ENCODE results near the gene HOXA9. TPM values are rescaled to one million over a fixed set of nuclear protein-coding genes. Genes with fewer than 3 reads are reported as not detected.

The HOXA9 gene
- polyA plus RNA-seq (2012; ENCODE audit: insufficient read depth, insufficient read length), result 0.87 TPM

- DNase-seq (ENCODE audit: low read depth, low spot score), result no peak
- H3K4me3 ChIP-seq (ENCODE audit: low read length), result no peak within 1 kb of the TSS
Measured at GRCh38 chr7:27165089-27165995, at the start of gene HOXA9. TSS of gene HOXA9 (minus strand) at chr7:27165537. CDS start at chr7:27165457, 80 bp downstream.

GRCh38 chr7:27214239-27214950 lies 49.1 kb upstream of the HOXA9 start:
- no peak for DNase-seq (ENCODE audit: low read depth, low spot score)
- H3K4me3 ChIP-seq (ENCODE audit: low read length), result no peak overlapping the region

- DNase-seq (ENCODE audit: low read depth, low spot score), result no peak
- H3K4me3 ChIP-seq (ENCODE audit: low read length), result no peak overlapping the region
Measured at GRCh38 chr7:27213433-27214238, 48.3 kb upstream of the HOXA9 start.

- no peak overlapping the region for H3K4me3 ChIP-seq (ENCODE audit: low read length)
- no peak for DNase-seq (ENCODE audit: low read depth, low spot score)
Measured at GRCh38 chr7:27212497-27213432, 47.4 kb upstream of the HOXA9 start.

- DNase-seq (ENCODE audit: low read depth, low spot score), result no peak
- H3K4me3 ChIP-seq (ENCODE audit: low read length), result no peak overlapping the region
Measured at GRCh38 chr7:27211764-27212204, 46.4 kb upstream of the HOXA9 start.

GRCh38 chr7:27211084-27211446 lies 45.7 kb upstream of the HOXA9 start:
- no peak for DNase-seq (ENCODE audit: low read depth, low spot score)
- no peak overlapping the region for H3K4me3 ChIP-seq (ENCODE audit: low read length)

- H3K4me3 ChIP-seq (ENCODE audit: low read length), result no peak overlapping the region
- no peak for DNase-seq (ENCODE audit: low read depth, low spot score)
Measured at GRCh38 chr7:27210441-27211083, 45.2 kb upstream of the HOXA9 start.

GRCh38 chr7:27209933-27210440 lies 44.6 kb upstream of the HOXA9 start:
- no peak for DNase-seq (ENCODE audit: low read depth, low spot score)
- no peak overlapping the region for H3K4me3 ChIP-seq (ENCODE audit: low read length)

- no peak for DNase-seq (ENCODE audit: low read depth, low spot score)
- no peak overlapping the region for H3K4me3 ChIP-seq (ENCODE audit: low read length)
Measured at GRCh38 chr7:27208998-27209397, 43.7 kb upstream of the HOXA9 start.

- H3K4me3 ChIP-seq (ENCODE audit: low read length), result no peak overlapping the region
- DNase-seq (ENCODE audit: low read depth, low spot score), result no peak
Measured at GRCh38 chr7:27207348-27207985, 42.1 kb upstream of the HOXA9 start.

GRCh38 chr7:27205325-27206280 lies 40.3 kb upstream of the HOXA9 start:
- H3K4me3 ChIP-seq (ENCODE audit: low read length), result no peak overlapping the region
- no peak for DNase-seq (ENCODE audit: low read depth, low spot score)

GRCh38 chr7:27204851-27205322 lies 39.5 kb upstream of the HOXA9 start:
- DNase-seq (ENCODE audit: low read depth, low spot score), result no peak
- H3K4me3 ChIP-seq (ENCODE audit: low read length), result no peak overlapping the region

GRCh38 chr7:27203964-27204594 lies 38.7 kb upstream of the HOXA9 start:
- no peak overlapping the region for H3K4me3 ChIP-seq (ENCODE audit: low read length)
- DNase-seq (ENCODE audit: low read depth, low spot score), result no peak

- DNase-seq (ENCODE audit: low read depth, low spot score), result no peak
Measured at GRCh38 chr7:27203365-27203953, 38.1 kb upstream of the HOXA9 start.

GRCh38 chr7:27202862-27203134 lies 37.5 kb upstream of the HOXA9 start:
- no peak for DNase-seq (ENCODE audit: low read depth, low spot score)
- no peak overlapping the region for H3K4me3 ChIP-seq (ENCODE audit: low read length)

More at GRCh38 chr7:27203365-27203953, 38.1 kb upstream of the HOXA9 start:
- H3K4me3 ChIP-seq (ENCODE audit: low read length), result no peak overlapping the region

All from Jurkat, Clone E6-1 (cell line).